ENCODE measurements around the gene MTMR12.

DNA sequence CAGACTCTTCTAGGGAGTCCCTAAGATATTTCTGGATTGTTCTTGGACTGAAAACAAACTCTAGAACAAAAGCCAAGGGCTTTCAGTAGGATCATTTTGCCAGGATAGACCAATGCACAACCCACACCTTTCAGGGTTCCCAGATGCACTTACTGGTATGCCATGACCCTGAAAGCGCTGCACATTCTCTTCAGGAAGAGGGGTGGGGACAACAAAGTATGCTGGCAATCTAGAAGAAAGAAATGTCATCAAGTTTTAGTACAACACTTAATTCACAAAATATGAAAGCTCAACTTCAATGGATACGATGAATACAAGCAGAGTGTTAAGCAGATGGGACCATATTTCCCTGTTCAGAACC lies 57.2 kb downstream of the MTMR12 start:
- TF ChIP-seq YY1 (IDR thresholded peaks at IDR 0.05; ENCODE audit: insufficient read depth, insufficient read length) (no peak), SUZ12 (IDR thresholded peaks at IDR 0.05; ENCODE audit: extremely low read depth, insufficient read depth, insufficient read length) (no peak), ZNF274 (IDR thresholded peaks at IDR 0.05; ENCODE audit: low read depth, low read length) (no peak)
